K562 (cell line): ENCODE data around the gene C19orf67. TPM values are rescaled to one million over a fixed set of nuclear protein-coding genes. Genes with fewer than 3 reads are reported as not detected.

Source experiments
- ARHGAP35 ChIP-seq: fragments of 450-650 bp; IDR thresholded peaks from 2 replicates; pipeline ENCODE4 v1.6.1; 2018; ENCODE audit not compliant: partially characterized antibody
- ATF7 ChIP-seq: fragments of 450-650 bp; IDR thresholded peaks from 2 replicates; pipeline ENCODE4 v1.7.1; 2014; ENCODE audit warnings: mild to moderate bottlenecking, moderate library complexity
- BCL6 ChIP-seq: fragments of 250-450 bp; sonication (Bioruptor Pico); IDR thresholded peaks from 2 replicates; pipeline ENCODE4 v1.4.0; 2020
- CHD2 ChIP-seq: IDR thresholded peaks from 2 replicates; pipeline ENCODE4 v1.6.1; 2011; ENCODE audit warnings: low read depth, low read length
- ETS2 ChIP-seq: IDR thresholded peaks from 2 replicates; pipeline ENCODE4 v1.6.1; 2016; ENCODE audit warnings: borderline replicate concordance, missing genetic modification characterization, mild to moderate bottlenecking, moderate library complexity, missing compliant biosample characterization; ENCODE audit not compliant: poor library complexity, severe bottlenecking
- ETV1 ChIP-seq: fragments of 450-650 bp; conservative IDR thresholded peaks from 2 replicates; pipeline ENCODE4 v1.6.1; 2016; ENCODE audit warnings: missing genetic modification characterization, control low read depth, low read depth, missing compliant biosample characterization
- GTF3C2 ChIP-seq: IDR thresholded peaks from 3 replicates; pipeline ENCODE4 v1.6.1; 2011; ENCODE audit warnings: borderline replicate concordance, mild to moderate bottlenecking, moderate library complexity; ENCODE audit not compliant: insufficient read length; ENCODE audit errors: extremely low read depth
- HMBOX1 ChIP-seq: sonication (generic); IDR thresholded peaks from 2 replicates; pipeline ENCODE4 v1.6.1; 2016
- ILK ChIP-seq: fragments of 450-650 bp; IDR thresholded peaks from 2 replicates; pipeline ENCODE4 v1.6.1; 2016; ENCODE audit warnings: missing genetic modification characterization, low read depth, mild to moderate bottlenecking, missing compliant biosample characterization, moderate library complexity, borderline replicate concordance
- L3MBTL2 ChIP-seq: fragments of 450-650 bp; IDR thresholded peaks from 2 replicates; pipeline ENCODE4 v1.6.1; 2016; ENCODE audit warnings: mild to moderate bottlenecking, moderate library complexity
- MCM2 ChIP-seq: fragments of 450-650 bp; IDR thresholded peaks from 2 replicates; pipeline ENCODE4 v1.6.1; 2017; ENCODE audit warnings: low read depth, mild to moderate bottlenecking
- PREB ChIP-seq: sonication (generic); formaldehyde crosslinking; IDR thresholded peaks from 2 replicates; pipeline ENCODE4 v1.8.1; 2023; ENCODE audit warnings: mild to moderate bottlenecking, missing genetic modification reagents
- SETDB1 ChIP-seq: IDR thresholded peaks from one replicate; pipeline ENCODE4 v1.6.1; 2012; ENCODE audit warnings: low read length, control low read depth, inconsistent platforms
- SIRT6 ChIP-seq: IDR thresholded peaks from one replicate; pipeline ENCODE4 v1.6.1; 2012; ENCODE audit warnings: low read depth, mild to moderate bottlenecking, control low read depth, inconsistent platforms, low read length, moderate library complexity
- STAT5B ChIP-seq: fragments of 250-450 bp; sonication (Bioruptor Pico); IDR thresholded peaks from 2 replicates; pipeline ENCODE4 v1.8.0; 2021; ENCODE audit warnings: mild to moderate bottlenecking, inconsistent platforms
- TFAM ChIP-seq: fragments of 250-450 bp; sonication (Bioruptor Pico); conservative IDR thresholded peaks from 2 replicates; pipeline ENCODE4 v1.5.0; 2021; ENCODE audit warnings: mild to moderate bottlenecking, moderate library complexity
- USF2 ChIP-seq: sonication (generic); formaldehyde crosslinking; IDR thresholded peaks from 2 replicates; pipeline ENCODE4 v1.5.0; 2020; ENCODE audit warnings: missing genetic modification reagents
- WHSC1 ChIP-seq: IDR thresholded peaks from one replicate; pipeline ENCODE4 v1.6.1; 2012; ENCODE audit warnings: low read length, control low read depth, inconsistent platforms
- XRCC5 ChIP-seq: fragments of 200-400 bp; formaldehyde crosslinking; IDR thresholded peaks from 2 replicates; pipeline ENCODE4 v1.6.1; 2017; ENCODE audit warnings: low read depth, mild to moderate bottlenecking, low read length
- ZNF280A ChIP-seq: fragments of 450-650 bp; IDR thresholded peaks from 2 replicates; pipeline ENCODE4 v1.6.1; 2018; ENCODE audit warnings: mild to moderate bottlenecking, low read depth; ENCODE audit not compliant: partially characterized antibody
- ZNF507 ChIP-seq: conservative IDR thresholded peaks from 2 replicates; pipeline ENCODE4 v1.6.1; 2017; ENCODE audit warnings: missing genetic modification characterization, missing compliant biosample characterization
- ZNF75A ChIP-seq: fragments of 450-650 bp; formaldehyde crosslinking; IDR thresholded peaks from 2 replicates; pipeline ENCODE4 v1.4.0; 2020; ENCODE audit warnings: mild to moderate bottlenecking
- polyA plus RNA-seq, 8 experiments: library from polyadenylated mRNA; depleted of rRNA in 4 of 8; stranded (reverse) in 5 of 8; unstranded in 3 of 8; fragments of >200 nt; fragmentation: Nextera tagmentation in 2 of 8; fragmentation: Illumina TruSeq in 1 of 8; extraction: Ambion mirVana in 2 of 8; extraction: Trizol in 1 of 8; gene quantifications; 2 replicates each; pipeline versions ENCODE4 v1.2.1 to v1.2.3, GENCODE V29; 2011 to 2014; ENCODE audit warnings: inconsistent platforms in 1 of 8, missing spikeins in 1 of 8
- total RNA-seq, 7 experiments: library from RNA; depleted of rRNA in 6 of 7; stranded (reverse); fragments of >200 nt in 6 of 7; fragmentation: Illumina TruSeq in 2 of 7; extraction: Trizol in 2 of 7; gene quantifications; 2 replicates each; pipeline versions ENCODE4 v1.2.1 to v1.2.3, GENCODE V29; 2011 to 2021; ENCODE audit warnings: low replicate concordance in 1 of 7

The C19orf67 gene
- total and polyA plus RNA-seq, 9 of the 15 experiments (the other 6 are each of a cell fraction or from before 2014, with no cell fraction given) = 0.29 to 1.8 (median 0.51) TPM; not detected in 3

GRCh38 chr19:14073261-14073924 lies 12.2 kb downstream of the C19orf67 start (continued):
- TF ChIP-seq HMBOX1 (no peak), SETDB1 (no peak), ARHGAP35 (no peak), CHD2 (no peak), GTF3C2 (no peak), BCL6 (no peak), ILK (no peak), ZNF280A (no peak), ZNF75A (CRISPR knock-in tag) (no peak), ZNF507 (tag) (no peak), ATF7 (peak; percentile 26; the same call in 1 of the 2 replicates), STAT5B (CRISPR knock-in tag) (no peak), ETS2 (tag) (no peak), L3MBTL2 (peak; percentile 89), PREB (0 out of 2 replicates have a peak, but pooled peaks have one; percentile 64), SIRT6 (no peak), USF2 (CRISPR knock-in tag) (no peak), MCM2 (no peak), XRCC5 (no peak), WHSC1 (no peak), ETV1 (tag) (no peak), TFAM (no peak)
